SK-N-SH treated with all-trans-retinoic acid at 6 μM for 48 hours (cell line): ENCODE data around the gene RPS29.

Source experiments
- ATAC-seq: fragments of 200-7000 bp; cut with Tn5 transposase; 3 replicates; pipeline ENCODE4 v1.9.1; 2020; ENCODE audit warnings: mild to moderate bottlenecking, moderate library complexity
- ARNTL ChIP-seq: fragments of 450-650 bp; formaldehyde crosslinking; IDR thresholded peaks from 2 replicates; pipeline ENCODE4 v1.5.0; 2020; ENCODE audit warnings: low read depth, mild to moderate bottlenecking, moderate library complexity, borderline replicate concordance
- BACH2 ChIP-seq: fragments of 250-450 bp; sonication (Bioruptor Pico); IDR thresholded peaks from 2 replicates; pipeline ENCODE4 v1.9.0; 2021; ENCODE audit warnings: mild to moderate bottlenecking, borderline replicate concordance
- CREB5 ChIP-seq: fragments of 250-450 bp; sonication (Bioruptor Pico); IDR thresholded peaks from 2 replicates; pipeline ENCODE4 v1.5.1; 2020; ENCODE audit warnings: low read depth, mild to moderate bottlenecking, moderate library complexity
- CSRNP3 ChIP-seq: fragments of 250-450 bp; sonication (Bioruptor Pico); IDR thresholded peaks from 2 replicates; pipeline ENCODE4 v1.5.1; 2021; ENCODE audit warnings: mild to moderate bottlenecking, moderate library complexity
- ESRRG ChIP-seq: fragments of 250-450 bp; sonication (Bioruptor Pico); IDR thresholded peaks from 2 replicates; pipeline ENCODE4 v1.6.1; 2021; ENCODE audit warnings: mild to moderate bottlenecking
- GLIS3 ChIP-seq: fragments of 250-450 bp; sonication (Bioruptor Pico); IDR thresholded peaks from 2 replicates; pipeline ENCODE4 v1.5.0; 2020; ENCODE audit warnings: mild to moderate bottlenecking, moderate library complexity
- ISL1 ChIP-seq: fragments of 250-450 bp; sonication (Bioruptor Pico); IDR thresholded peaks from 2 replicates; pipeline ENCODE4 v2.1.2; 2022; ENCODE audit warnings: mild to moderate bottlenecking, moderate library complexity
- OSR1 ChIP-seq: fragments of 250-450 bp; sonication (Bioruptor Pico); IDR thresholded peaks from 2 replicates; pipeline ENCODE4 v1.8.0; 2022; ENCODE audit warnings: moderate library complexity, mild to moderate bottlenecking, inconsistent platforms
- PATZ1 ChIP-seq: fragments of 250-450 bp; sonication (Bioruptor Pico); IDR thresholded peaks from 2 replicates; pipeline ENCODE4 v1.8.0; 2020; ENCODE audit warnings: mild to moderate bottlenecking, moderate library complexity, borderline replicate concordance
- POU6F1 ChIP-seq: fragments of 250-450 bp; sonication (Bioruptor Pico); IDR thresholded peaks from 2 replicates; pipeline ENCODE4 v1.8.0; 2021; ENCODE audit warnings: low read depth, mild to moderate bottlenecking, moderate library complexity, borderline replicate concordance
- RARB ChIP-seq: fragments of 250-450 bp; sonication (Bioruptor Pico); IDR thresholded peaks from 2 replicates; pipeline ENCODE4 v1.8.0; 2021; ENCODE audit warnings: mild to moderate bottlenecking, moderate library complexity
- SNAI2 ChIP-seq: fragments of 250-450 bp; sonication (Bioruptor Pico); IDR thresholded peaks from 2 replicates; pipeline ENCODE4 v1.5.0; 2020; ENCODE audit warnings: mild to moderate bottlenecking, moderate library complexity
- TCF4 ChIP-seq: fragments of 250-450 bp; sonication (Bioruptor Pico); IDR thresholded peaks from 2 replicates; pipeline ENCODE4 v1.8.0; 2021; ENCODE audit warnings: mild to moderate bottlenecking, moderate library complexity, borderline replicate concordance
- TOX ChIP-seq: fragments of 250-450 bp; sonication (Bioruptor Pico); IDR thresholded peaks from 2 replicates; pipeline ENCODE4 v1.8.0; 2021; ENCODE audit warnings: mild to moderate bottlenecking, moderate library complexity, borderline replicate concordance
- TSHZ2 ChIP-seq: fragments of 250-450 bp; sonication (Bioruptor Pico); IDR thresholded peaks from 2 replicates; pipeline ENCODE4 v1.5.0; 2020; ENCODE audit warnings: mild to moderate bottlenecking, moderate library complexity
- ZC3H10 ChIP-seq: fragments of 250-450 bp; sonication (Bioruptor Pico); IDR thresholded peaks from 2 replicates; pipeline ENCODE4 v1.5.1; 2021; ENCODE audit warnings: mild to moderate bottlenecking, moderate library complexity
- ZNF565 ChIP-seq: fragments of 450-650 bp; formaldehyde crosslinking; conservative IDR thresholded peaks from 2 replicates; pipeline ENCODE4 v1.5.0; 2020; ENCODE audit warnings: low read depth, mild to moderate bottlenecking, moderate library complexity
- ZNF70 ChIP-seq: fragments of 450-650 bp; formaldehyde crosslinking; IDR thresholded peaks from 2 replicates; pipeline ENCODE4 v1.5.0; 2020; ENCODE audit warnings: mild to moderate bottlenecking, moderate library complexity

RPS29 gene

GRCh38 chr14:49612671-49613070 is 26.5 kb upstream of the RPS29 start (continued):
- no peak for TF ChIP-seq CSRNP3 (CRISPR knock-in tag)
- no peak for TF ChIP-seq ISL1
- TF ChIP-seq ZC3H10 = no peak
- no peak for TF ChIP-seq ZNF565
- TF ChIP-seq RARB (CRISPR knock-in tag) = no peak
- no peak for TF ChIP-seq OSR1 (CRISPR knock-in tag)
- TF ChIP-seq TOX = no peak

- TF ChIP-seq ISL1 (no peak), TCF4 (CRISPR knock-in tag) (no peak), ZC3H10 (no peak), SNAI2 (CRISPR knock-in tag) (no peak), PATZ1 (no peak), TSHZ2 (CRISPR knock-in tag) (no peak), ESRRG (CRISPR knock-in tag) (no peak), CSRNP3 (CRISPR knock-in tag) (no peak), GLIS3 (CRISPR knock-in tag) (no peak), ARNTL (CRISPR knock-in tag) (no peak)
- TF ChIP-seq, all 23 proteins: peak for 0
- ATAC-seq = peak; percentile 31; the same call in 2 of the 3 replicates
Measured at GRCh38 chr14:49612251-49612650, 26.1 kb upstream of the RPS29 start.

GRCh38 chr14:49607583-49607982 is 21.4 kb upstream of the RPS29 start:
- ATAC-seq = no peak
- no peak for TF ChIP-seq RARB (CRISPR knock-in tag)
- no peak for TF ChIP-seq GLIS3 (CRISPR knock-in tag)
- TF ChIP-seq CSRNP3 (CRISPR knock-in tag) = no peak
- no peak for TF ChIP-seq BACH2 (CRISPR knock-in tag)
- TF ChIP-seq TSHZ2 (CRISPR knock-in tag) = no peak
- TF ChIP-seq ZNF565 = no peak
- TF ChIP-seq CREB5 = no peak
- no peak for TF ChIP-seq ZNF70 (CRISPR knock-in tag)
- TF ChIP-seq POU6F1 (CRISPR knock-in tag) = no peak
- no peak for TF ChIP-seq TOX
- TF ChIP-seq SNAI2 (CRISPR knock-in tag) = no peak
